Measurements from ENCODE around the gene TSC22D2.

DNA sequence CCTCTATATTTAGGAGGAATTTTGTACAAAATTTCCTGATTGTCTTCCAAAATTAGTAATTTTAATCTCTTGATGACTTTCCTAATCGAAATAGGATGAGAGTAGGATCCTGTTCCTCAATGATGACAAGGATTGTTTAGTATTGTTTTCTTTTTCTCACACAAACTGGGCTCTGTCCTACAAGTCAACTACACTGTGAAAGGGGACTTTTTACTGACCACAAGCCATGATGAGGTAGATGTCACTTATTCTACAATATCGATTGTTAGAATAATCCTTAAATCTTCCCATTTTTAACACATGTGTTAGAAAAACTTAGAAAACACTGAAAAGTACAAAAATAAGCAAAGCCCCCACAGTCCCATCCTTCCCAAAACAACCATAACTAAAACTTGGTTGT is 35.8 kb upstream of the TSC22D2 start:
- TF ChIP-seq, protein P1, sequence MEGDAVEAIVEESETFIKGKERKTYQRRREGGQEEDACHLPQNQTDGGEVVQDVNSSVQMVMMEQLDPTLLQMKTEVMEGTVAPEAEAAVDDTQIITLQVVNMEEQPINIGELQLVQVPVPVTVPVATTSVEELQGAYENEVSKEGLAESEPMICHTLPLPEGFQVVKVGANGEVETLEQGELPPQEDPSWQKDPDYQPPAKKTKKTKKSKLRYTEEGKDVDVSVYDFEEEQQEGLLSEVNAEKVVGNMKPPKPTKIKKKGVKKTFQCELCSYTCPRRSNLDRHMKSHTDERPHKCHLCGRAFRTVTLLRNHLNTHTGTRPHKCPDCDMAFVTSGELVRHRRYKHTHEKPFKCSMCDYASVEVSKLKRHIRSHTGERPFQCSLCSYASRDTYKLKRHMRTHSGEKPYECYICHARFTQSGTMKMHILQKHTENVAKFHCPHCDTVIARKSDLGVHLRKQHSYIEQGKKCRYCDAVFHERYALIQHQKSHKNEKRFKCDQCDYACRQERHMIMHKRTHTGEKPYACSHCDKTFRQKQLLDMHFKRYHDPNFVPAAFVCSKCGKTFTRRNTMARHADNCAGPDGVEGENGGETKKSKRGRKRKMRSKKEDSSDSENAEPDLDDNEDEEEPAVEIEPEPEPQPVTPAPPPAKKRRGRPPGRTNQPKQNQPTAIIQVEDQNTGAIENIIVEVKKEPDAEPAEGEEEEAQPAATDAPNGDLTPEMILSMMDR (conservative IDR thresholded peaks at IDR 0.05; ENCODE audit: low read length) = no peak
- no peak for TF ChIP-seq EZH2phosphoT487 (IDR thresholded peaks at IDR 0.05; ENCODE audit: borderline replicate concordance)
